ENCODE data around the gene SLC5A10.
A peak's percentile ranks its signal among the peaks of the same experiment; 100 is the strongest.

Gene SLC5A10

GRCh38 chr17:18951941-18952842, at the start of gene SLC5A10:
Gene SLC5A10, plus strand, starts transcription at chr17:18952165. Its CDS starts 41 bp downstream, at chr17:18952206.
- Mint-ChIP-seq H3K4me1 (peaks cover 16% of the 10 kb centered on the region), H3K36me3 (ENCODE audit: low read depth) (no peaks in the 10 kb centered on the region), H3K9me3 (no peaks in the 10 kb centered on the region), H3K4me3 (no peak within 1 kb of the TSS), H3K27ac (peak within 1 kb of the TSS in 2 of 3 experiments; percentile 59 to 94), H3K27me3 (ENCODE audit: low read depth) (peaks cover 8% of the 10 kb centered on the region)
- TF ChIP-seq CTCF (IDR thresholded peaks at IDR 0.05; ENCODE audit: unreplicated experiment in 3 of 3): peak in 2 of 3 experiments; percentile 21 to 32

DNA sequence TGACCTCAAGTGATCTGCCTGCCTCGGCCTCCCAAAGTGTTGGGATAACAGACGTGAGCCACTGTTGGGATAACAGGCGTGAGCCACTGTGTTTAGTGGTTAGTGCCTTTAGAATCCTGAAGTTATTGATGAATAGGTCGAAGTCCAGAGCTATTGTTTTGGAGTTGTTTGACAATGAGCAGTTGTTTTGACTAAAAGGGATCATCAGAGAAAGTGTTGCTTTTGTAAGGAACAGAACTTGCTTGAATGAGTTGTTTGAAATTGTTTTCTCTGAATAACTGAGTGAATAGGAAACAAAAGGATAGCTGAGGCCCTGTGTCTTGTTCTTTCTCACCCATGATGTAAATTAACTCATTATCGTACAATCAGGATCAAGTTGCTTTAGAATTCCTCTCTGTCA, 47.5 kb upstream of the SLC5A10 start:
- peaks cover 6% of the 10 kb centered on the region for H3K9me3 Mint-ChIP-seq
- no peak for TF ChIP-seq CTCF (IDR thresholded peaks at IDR 0.05; ENCODE audit: unreplicated experiment in 3 of 3)
- H3K36me3 Mint-ChIP-seq (ENCODE audit: low read depth): peaks cover 73% of the 10 kb centered on the region
- H3K4me3 Mint-ChIP-seq: no peak overlapping the region
- no peaks in the 10 kb centered on the region for H3K4me1 Mint-ChIP-seq
- no peaks in the 10 kb centered on the region for H3K27me3 Mint-ChIP-seq (ENCODE audit: low read depth)
- no peak overlapping the region for H3K27ac Mint-ChIP-seq

GRCh38 chr17:18905226-18905625, 46.7 kb upstream of the SLC5A10 start:
- Mint-ChIP-seq H3K27me3 (ENCODE audit: low read depth) (no peaks in the 10 kb centered on the region), H3K4me3 (no peak overlapping the region), H3K27ac (no peak overlapping the region), H3K9me3 (peaks cover 3% of the 10 kb centered on the region), H3K36me3 (ENCODE audit: low read depth) (peaks cover 73% of the 10 kb centered on the region), H3K4me1 (no peaks in the 10 kb centered on the region)
- no peak for TF ChIP-seq CTCF (IDR thresholded peaks at IDR 0.05; ENCODE audit: unreplicated experiment in 3 of 3)

- no peak for TF ChIP-seq CTCF (IDR thresholded peaks at IDR 0.05; ENCODE audit: unreplicated experiment in 3 of 3)
- Mint-ChIP-seq H3K27ac (no peak overlapping the region), H3K36me3 (ENCODE audit: low read depth) (peaks cover 75% of the 10 kb centered on the region), H3K4me1 (no peaks in the 10 kb centered on the region), H3K4me3 (no peak overlapping the region), H3K9me3 (no peaks in the 10 kb centered on the region), H3K27me3 (ENCODE audit: low read depth) (no peaks in the 10 kb centered on the region)
These were observed 41.6 kb upstream of the SLC5A10 start for GRCh38 chr17:18910326-18910725.

- Mint-ChIP-seq H3K4me3 (no peak overlapping the region), H3K36me3 (ENCODE audit: low read depth) (peaks cover 76% of the 10 kb centered on the region), H3K27me3 (ENCODE audit: low read depth) (no peaks in the 10 kb centered on the region), H3K9me3 (no peaks in the 10 kb centered on the region), H3K4me1 (no peaks in the 10 kb centered on the region), H3K27ac (no peak overlapping the region)
- TF ChIP-seq CTCF (IDR thresholded peaks at IDR 0.05; ENCODE audit: unreplicated experiment in 3 of 3): no peak
These were observed 41.1 kb upstream of the SLC5A10 start for GRCh38 chr17:18910881-18911280.

Data from nephron (organoid).